Transverse colon (tissue), 4 donors: ENCODE measurements around the gene COQ8B.

Experiments
- EP300 ChIP-seq: sonication (generic); formaldehyde crosslinking; IDR thresholded peaks from one replicate; pipeline ENCODE4 v1.6.1; 2017; ENCODE audit warnings: antibody characterized with exemption, low read depth
- POLR2A ChIP-seq: fragments of 450-650 bp; IDR thresholded peaks from one replicate; pipeline ENCODE4 v1.6.1; 2016; ENCODE audit warnings: antibody characterized with exemption, mild to moderate bottlenecking, moderate library complexity
- POLR2AphosphoS5 ChIP-seq, 3 donors: sonication (generic); formaldehyde crosslinking; IDR thresholded peaks; one replicate each; pipeline ENCODE4 v1.6.1; 2016; ENCODE audit warnings: antibody characterized with exemption in 3 of 3
- TF ChIP-seq, protein P1 (sequence below), 5 experiments: fragments of 200-600 bp in 3 of 5; fragments of 450-650 bp in 2 of 5; sonication (generic) in 3 of 5; IDR thresholded peaks; 1 replicate in 2 of 5; 2 replicates in 3 of 5; pipeline ENCODE4 v1.5.1; 2016 to 2017; ENCODE audit warnings: antibody characterized with exemption in 5 of 5, inconsistent platforms in 3 of 5, mild to moderate bottlenecking in 2 of 5, moderate library complexity in 1 of 5

DNA sequence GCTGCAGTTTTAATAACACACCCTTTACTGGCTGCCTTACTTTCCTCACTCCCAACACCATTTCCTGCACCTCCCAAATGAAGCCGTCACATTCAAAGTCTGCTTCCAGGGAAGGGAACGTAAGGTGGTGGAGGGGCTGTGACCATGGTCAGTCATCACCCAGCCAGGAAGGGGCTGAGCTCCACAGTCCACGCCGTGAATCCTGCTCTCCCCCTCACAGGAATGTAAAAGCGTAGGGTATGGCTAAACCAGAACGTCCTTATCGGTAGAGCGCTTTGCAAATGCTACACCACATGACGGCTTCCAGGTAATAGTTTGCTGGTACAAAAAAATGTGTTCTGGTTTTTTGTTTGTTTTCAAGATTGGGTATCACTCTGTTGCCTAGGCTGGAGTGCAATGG, 33.2 kb downstream of the COQ8B start:
- TF ChIP-seq POLR2A, result no peak
- TF ChIP-seq, protein P1, sequence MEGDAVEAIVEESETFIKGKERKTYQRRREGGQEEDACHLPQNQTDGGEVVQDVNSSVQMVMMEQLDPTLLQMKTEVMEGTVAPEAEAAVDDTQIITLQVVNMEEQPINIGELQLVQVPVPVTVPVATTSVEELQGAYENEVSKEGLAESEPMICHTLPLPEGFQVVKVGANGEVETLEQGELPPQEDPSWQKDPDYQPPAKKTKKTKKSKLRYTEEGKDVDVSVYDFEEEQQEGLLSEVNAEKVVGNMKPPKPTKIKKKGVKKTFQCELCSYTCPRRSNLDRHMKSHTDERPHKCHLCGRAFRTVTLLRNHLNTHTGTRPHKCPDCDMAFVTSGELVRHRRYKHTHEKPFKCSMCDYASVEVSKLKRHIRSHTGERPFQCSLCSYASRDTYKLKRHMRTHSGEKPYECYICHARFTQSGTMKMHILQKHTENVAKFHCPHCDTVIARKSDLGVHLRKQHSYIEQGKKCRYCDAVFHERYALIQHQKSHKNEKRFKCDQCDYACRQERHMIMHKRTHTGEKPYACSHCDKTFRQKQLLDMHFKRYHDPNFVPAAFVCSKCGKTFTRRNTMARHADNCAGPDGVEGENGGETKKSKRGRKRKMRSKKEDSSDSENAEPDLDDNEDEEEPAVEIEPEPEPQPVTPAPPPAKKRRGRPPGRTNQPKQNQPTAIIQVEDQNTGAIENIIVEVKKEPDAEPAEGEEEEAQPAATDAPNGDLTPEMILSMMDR (IDR thresholded peaks at IDR 0.05), result no peak
- TF ChIP-seq EP300, result no peak
- TF ChIP-seq POLR2AphosphoS5 (IDR thresholded peaks at IDR 0.05), result no peak
